GM19438 (cell line): Measurements from ENCODE around the gene NDUFA9.

ENCODE experiments used
- ATAC-seq: cut with Tn5 transposase; IDR thresholded peaks from one replicate; pipeline ENCODE4 v1.9.1; 2021; ENCODE audit warnings: low read depth; ENCODE audit not compliant: unreplicated experiment

NDUFA9 gene

DNA sequence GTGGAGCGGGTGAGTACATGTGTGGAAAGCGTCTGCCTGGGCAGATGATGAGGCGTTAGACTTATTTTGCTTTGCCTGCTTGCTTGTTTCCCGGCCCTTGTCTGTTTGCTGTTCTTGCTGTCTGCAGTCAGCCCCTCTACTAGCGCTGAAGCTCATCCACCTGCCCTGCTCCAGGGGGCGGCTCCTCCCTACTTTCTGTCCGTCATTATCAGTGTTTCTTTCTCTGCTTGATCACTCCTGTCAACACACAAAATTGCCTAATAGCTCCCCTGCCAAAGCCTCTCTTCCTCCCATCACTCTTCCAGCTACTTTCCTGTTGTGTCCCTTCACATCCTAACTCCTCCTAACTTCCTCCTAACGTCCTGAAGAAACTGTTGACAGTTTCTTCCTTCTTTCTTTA lies 36.4 kb downstream of the NDUFA9 start:
- ATAC-seq = no peak

DNA sequence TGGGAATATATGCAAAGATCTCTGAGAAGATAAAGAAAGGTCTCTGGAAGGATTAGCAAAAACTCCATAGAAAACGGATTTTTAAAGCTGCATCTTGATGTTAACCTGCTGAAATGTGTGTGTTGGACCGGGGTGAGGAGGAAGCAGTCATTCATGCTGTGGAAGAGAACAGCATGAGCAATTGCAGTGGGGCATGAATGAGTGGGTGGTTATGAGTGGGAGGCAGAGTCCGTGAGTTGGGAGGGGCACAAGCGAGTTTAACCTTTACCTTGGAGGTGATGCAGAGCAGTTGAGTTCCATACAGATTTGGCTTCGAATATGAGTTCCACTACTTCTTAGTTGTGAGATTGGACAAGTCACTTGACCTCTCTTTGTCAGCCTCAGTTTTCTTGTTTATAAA lies 41.8 kb downstream of the NDUFA9 start:
- ATAC-seq = no peak
